T-helper 2 cell treated with Interferon-gamma antibody and Interleukin-4, amounts not matched to agents 5 μg/mL and 100 μg/mL, for 36 hours (primary cell): ENCODE data around the gene UVSSA.
A peak's percentile ranks its signal among the peaks of the same experiment; 100 is the strongest.

ENCODE experiments used
- DNase-seq: peaks from one replicate; pipeline ENCODE4 v3.0.0; 2021; ENCODE audit warnings: low spot score
- H3K27ac Mint-ChIP-seq: one replicate; pipeline ENCODE4 v1.8.0; 2021; ENCODE audit warnings: mild to moderate bottlenecking, mixed read lengths
- H3K27me3 Mint-ChIP-seq: one replicate; pipeline ENCODE4 v1.8.0; 2021; ENCODE audit warnings: low read depth, mixed read lengths
- H3K36me3 Mint-ChIP-seq: one replicate; pipeline ENCODE4 v1.8.0; 2021; ENCODE audit warnings: low read depth, mixed read lengths
- H3K4me1 Mint-ChIP-seq: one replicate; pipeline ENCODE4 v1.8.0; 2021; ENCODE audit warnings: low read depth, mixed read lengths
- H3K4me3 Mint-ChIP-seq: one replicate; pipeline ENCODE4 v1.8.0; 2022; ENCODE audit warnings: mild to moderate bottlenecking, moderate library complexity, mixed read lengths
- H3K9me3 Mint-ChIP-seq: one replicate; pipeline ENCODE4 v1.8.0; 2021; ENCODE audit warnings: mixed read lengths

Gene UVSSA, protein sequence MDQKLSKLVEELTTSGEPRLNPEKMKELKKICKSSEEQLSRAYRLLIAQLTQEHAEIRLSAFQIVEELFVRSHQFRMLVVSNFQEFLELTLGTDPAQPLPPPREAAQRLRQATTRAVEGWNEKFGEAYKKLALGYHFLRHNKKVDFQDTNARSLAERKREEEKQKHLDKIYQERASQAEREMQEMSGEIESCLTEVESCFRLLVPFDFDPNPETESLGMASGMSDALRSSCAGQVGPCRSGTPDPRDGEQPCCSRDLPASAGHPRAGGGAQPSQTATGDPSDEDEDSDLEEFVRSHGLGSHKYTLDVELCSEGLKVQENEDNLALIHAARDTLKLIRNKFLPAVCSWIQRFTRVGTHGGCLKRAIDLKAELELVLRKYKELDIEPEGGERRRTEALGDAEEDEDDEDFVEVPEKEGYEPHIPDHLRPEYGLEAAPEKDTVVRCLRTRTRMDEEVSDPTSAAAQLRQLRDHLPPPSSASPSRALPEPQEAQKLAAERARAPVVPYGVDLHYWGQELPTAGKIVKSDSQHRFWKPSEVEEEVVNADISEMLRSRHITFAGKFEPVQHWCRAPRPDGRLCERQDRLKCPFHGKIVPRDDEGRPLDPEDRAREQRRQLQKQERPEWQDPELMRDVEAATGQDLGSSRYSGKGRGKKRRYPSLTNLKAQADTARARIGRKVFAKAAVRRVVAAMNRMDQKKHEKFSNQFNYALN

DNA sequence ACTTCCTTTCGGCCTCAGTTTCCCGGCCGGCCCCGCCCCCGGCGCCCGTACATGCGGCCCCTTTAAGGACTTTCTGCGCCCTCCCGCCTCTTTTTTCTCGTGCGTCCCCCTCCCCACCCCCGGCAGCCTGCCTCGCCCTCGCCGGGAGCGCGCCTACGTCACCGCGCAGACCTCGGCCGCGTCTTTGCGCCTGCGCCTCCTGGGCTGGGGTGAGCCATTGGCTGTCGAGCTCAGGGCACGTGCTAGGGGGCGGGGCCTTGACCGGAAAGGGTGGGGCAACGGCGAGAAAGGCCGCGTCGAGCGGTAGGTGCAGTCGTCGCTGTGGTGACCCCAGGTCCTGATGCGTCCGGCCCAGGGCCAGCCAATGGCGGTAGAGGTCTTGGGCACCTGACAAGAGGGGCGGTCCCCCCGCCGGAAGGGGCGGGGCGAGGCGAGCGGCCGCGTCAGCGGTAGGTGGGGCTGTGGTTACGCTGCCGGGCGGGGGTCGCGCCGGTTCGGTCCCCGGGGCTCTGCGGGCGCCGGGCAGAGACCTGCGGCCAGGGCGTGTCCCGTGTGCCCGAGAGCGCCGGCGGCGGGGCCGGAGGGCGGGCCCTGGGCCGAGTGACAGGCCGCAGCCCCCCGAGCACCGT is at the start of gene UVSSA:
Gene UVSSA, plus strand, starts transcription at position 428 of the 629 bp plus-strand sequence. CDS start 884 bp downstream, outside the sequence.
- DNase-seq = peak; percentile 100
- Mint-ChIP-seq H3K36me3 (peaks cover 8% of the 10 kb centered on the region), H3K4me1 (peaks cover 28% of the 10 kb centered on the region), H3K9me3 (no peaks in the 10 kb centered on the region), H3K4me3 (peak within 1 kb of the TSS; percentile 99), H3K27me3 (no peaks in the 10 kb centered on the region), H3K27ac (peak within 1 kb of the TSS; percentile 98)

GRCh38 chr4:1297456-1298325 is 49.3 kb upstream of the UVSSA start:
- peaks cover 12% of the 10 kb centered on the region for H3K4me1 Mint-ChIP-seq

GRCh38 chr4:1298461-1298860 is 48.5 kb upstream of the UVSSA start:
- peaks cover 12% of the 10 kb centered on the region for H3K4me1 Mint-ChIP-seq
- no peak overlapping the region for H3K27ac Mint-ChIP-seq
- H3K36me3 Mint-ChIP-seq = peaks cover 30% of the 10 kb centered on the region

More at GRCh38 chr4:1297456-1298325, 49.3 kb upstream of the UVSSA start:
- Mint-ChIP-seq H3K4me3 (no peak overlapping the region), H3K36me3 (peaks cover 30% of the 10 kb centered on the region), H3K27ac (no peak overlapping the region), H3K9me3 (no peaks in the 10 kb centered on the region), H3K27me3 (no peaks in the 10 kb centered on the region)
- DNase-seq = no peak

GRCh38 chr4:1299301-1299860 is 47.6 kb upstream of the UVSSA start:
- no peak overlapping the region for H3K27ac Mint-ChIP-seq
- H3K4me3 Mint-ChIP-seq = no peak overlapping the region
- H3K4me1 Mint-ChIP-seq = peaks cover 12% of the 10 kb centered on the region
- H3K27me3 Mint-ChIP-seq = no peaks in the 10 kb centered on the region
- DNase-seq = no peak
- H3K36me3 Mint-ChIP-seq = peaks cover 28% of the 10 kb centered on the region
- H3K9me3 Mint-ChIP-seq = no peaks in the 10 kb centered on the region

More at GRCh38 chr4:1298461-1298860, 48.5 kb upstream of the UVSSA start:
- Mint-ChIP-seq H3K4me3 (no peak overlapping the region), H3K9me3 (no peaks in the 10 kb centered on the region), H3K27me3 (no peaks in the 10 kb centered on the region)
- no peak for DNase-seq

GRCh38 chr4:1300466-1301455 is 46.2 kb upstream of the UVSSA start:
- Mint-ChIP-seq H3K4me3 (no peak overlapping the region), H3K36me3 (peaks cover 36% of the 10 kb centered on the region), H3K9me3 (no peaks in the 10 kb centered on the region), H3K4me1 (peaks cover 16% of the 10 kb centered on the region), H3K27me3 (no peaks in the 10 kb centered on the region), H3K27ac (peak overlapping the region; percentile 34)
- DNase-seq = no peak

DNA sequence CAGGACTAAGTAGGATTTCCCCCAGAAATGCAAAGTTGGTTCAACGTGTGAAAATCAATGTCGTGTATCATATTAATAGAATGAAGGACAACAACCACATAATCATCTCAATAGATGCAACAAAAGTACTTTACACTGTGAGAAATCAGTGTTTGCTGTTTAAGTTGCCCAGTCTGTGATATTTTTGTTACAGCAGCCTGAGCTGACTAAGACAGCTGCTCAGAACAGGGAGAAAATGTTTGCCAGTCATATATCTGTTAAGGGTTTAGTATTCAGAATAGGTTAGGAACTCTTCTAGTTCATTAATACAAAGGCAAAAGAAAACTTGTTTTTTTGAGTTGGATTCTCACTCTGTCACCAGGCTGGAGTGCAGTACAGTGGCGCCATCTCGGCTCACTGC is 44.8 kb upstream of the UVSSA start:
- Mint-ChIP-seq H3K36me3 (peaks cover 38% of the 10 kb centered on the region), H3K4me1 (peaks cover 23% of the 10 kb centered on the region), H3K9me3 (no peaks in the 10 kb centered on the region), H3K4me3 (no peak overlapping the region), H3K27me3 (no peaks in the 10 kb centered on the region), H3K27ac (no peak overlapping the region)
- DNase-seq = no peak

DNA sequence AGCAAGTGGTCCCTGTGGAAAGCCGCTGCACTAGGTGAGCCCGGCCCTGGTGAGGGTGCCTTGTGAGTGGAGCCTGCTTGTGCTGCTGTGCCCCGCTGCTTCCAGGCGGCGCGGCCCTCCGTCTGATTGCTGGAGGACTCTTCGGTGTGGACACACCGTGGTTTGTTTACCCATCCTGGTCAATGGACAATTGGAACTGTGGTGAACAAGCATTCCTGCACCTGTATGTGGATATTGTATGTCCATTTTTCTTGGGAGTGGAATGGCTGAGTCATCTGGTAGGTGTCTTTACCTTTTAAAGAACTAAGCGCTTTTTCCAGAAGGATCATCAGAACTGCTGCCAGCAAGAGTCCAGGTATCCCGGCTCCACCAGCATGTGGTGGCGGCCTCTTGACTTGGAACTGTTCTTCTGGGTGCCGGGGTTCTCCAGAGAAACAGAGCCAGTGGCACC is 41.7 kb upstream of the UVSSA start:
- H3K9me3 Mint-ChIP-seq = no peaks in the 10 kb centered on the region
- peaks cover 40% of the 10 kb centered on the region for H3K4me1 Mint-ChIP-seq
- H3K27me3 Mint-ChIP-seq = no peaks in the 10 kb centered on the region
- DNase-seq = no peak
- H3K4me3 Mint-ChIP-seq = no peak overlapping the region
- no peak overlapping the region for H3K27ac Mint-ChIP-seq
- H3K36me3 Mint-ChIP-seq = peaks cover 35% of the 10 kb centered on the region

DNA sequence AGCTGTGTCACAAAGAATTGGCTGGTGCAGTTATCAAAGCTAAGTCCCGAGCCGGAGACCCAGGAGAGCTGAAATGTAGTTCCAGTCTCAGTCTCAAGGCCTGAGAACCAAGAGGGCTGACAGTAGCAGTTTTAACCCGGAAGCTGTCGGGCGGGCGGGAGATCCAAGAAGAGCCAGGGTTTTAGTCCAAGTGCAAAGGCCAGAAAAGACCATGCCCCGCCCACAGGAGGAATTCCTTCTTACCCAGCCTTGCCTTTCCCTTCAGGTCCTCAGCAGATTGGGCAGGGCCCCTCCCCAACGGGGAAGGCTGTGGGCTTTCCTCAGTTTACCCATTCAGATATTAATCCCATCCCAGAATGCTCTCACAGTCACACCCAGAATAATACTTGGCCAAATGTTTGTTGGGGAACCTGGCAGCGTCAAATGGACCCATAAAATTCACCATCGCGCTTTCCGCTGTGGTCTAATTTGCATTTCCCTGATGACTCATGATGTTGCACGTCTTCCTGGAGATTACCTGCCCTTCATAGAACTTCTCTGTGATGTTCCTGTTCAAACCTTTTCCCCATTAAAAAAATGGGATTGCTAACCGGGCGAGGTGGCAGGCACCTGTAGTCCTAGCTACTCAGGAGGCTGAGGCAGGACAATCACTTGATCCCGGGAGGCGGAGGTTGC is 41.1 kb upstream of the UVSSA start:
- no peak for DNase-seq
- H3K9me3 Mint-ChIP-seq = no peaks in the 10 kb centered on the region
- H3K36me3 Mint-ChIP-seq = peaks cover 31% of the 10 kb centered on the region
- no peaks in the 10 kb centered on the region for H3K27me3 Mint-ChIP-seq
- H3K27ac Mint-ChIP-seq = no peak overlapping the region
- peaks cover 41% of the 10 kb centered on the region for H3K4me1 Mint-ChIP-seq
- H3K4me3 Mint-ChIP-seq = peak overlapping the region; percentile 55

DNA sequence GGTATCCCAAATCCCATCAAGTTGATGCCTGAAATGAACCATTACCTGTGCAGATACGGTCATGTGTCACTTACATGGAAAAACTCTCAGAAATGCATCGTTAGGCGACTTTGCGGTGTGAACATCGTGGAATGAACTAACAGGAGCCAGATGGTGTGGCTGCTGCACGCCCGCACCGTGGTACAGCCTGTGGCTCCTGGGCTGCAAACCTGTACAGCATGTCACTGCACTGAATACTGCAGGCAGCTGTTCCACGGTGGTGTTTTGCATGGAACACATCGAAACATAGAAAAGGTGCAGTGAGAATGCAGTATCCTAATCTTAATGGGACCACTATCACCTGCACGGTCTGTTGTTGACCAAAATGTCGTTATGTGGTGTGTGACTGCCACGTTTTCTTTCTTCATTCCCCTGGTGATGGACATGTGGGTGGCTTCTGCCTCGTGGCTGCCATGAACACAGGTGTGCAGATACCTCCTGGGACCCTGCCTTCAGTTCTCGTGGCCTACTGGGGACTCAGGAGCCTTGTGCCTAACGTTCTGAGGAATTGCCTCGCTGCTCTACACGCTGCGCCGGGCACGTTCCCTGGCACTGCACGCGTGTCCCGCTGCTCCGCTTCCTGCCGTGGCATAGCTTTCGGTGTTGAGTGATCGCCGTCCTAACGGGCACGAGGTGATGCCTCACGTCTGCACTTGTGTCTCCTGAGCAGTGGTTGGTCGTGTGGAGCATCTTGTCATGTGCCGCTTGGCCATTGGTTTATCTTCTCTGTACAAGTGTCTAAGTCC is 38.9 kb upstream of the UVSSA start:
- H3K36me3 Mint-ChIP-seq = peaks cover 29% of the 10 kb centered on the region
- no peak overlapping the region for H3K4me3 Mint-ChIP-seq
- H3K27ac Mint-ChIP-seq = no peak overlapping the region
- DNase-seq = no peak
- no peaks in the 10 kb centered on the region for H3K27me3 Mint-ChIP-seq
- H3K9me3 Mint-ChIP-seq = no peaks in the 10 kb centered on the region
- peaks cover 42% of the 10 kb centered on the region for H3K4me1 Mint-ChIP-seq

DNA sequence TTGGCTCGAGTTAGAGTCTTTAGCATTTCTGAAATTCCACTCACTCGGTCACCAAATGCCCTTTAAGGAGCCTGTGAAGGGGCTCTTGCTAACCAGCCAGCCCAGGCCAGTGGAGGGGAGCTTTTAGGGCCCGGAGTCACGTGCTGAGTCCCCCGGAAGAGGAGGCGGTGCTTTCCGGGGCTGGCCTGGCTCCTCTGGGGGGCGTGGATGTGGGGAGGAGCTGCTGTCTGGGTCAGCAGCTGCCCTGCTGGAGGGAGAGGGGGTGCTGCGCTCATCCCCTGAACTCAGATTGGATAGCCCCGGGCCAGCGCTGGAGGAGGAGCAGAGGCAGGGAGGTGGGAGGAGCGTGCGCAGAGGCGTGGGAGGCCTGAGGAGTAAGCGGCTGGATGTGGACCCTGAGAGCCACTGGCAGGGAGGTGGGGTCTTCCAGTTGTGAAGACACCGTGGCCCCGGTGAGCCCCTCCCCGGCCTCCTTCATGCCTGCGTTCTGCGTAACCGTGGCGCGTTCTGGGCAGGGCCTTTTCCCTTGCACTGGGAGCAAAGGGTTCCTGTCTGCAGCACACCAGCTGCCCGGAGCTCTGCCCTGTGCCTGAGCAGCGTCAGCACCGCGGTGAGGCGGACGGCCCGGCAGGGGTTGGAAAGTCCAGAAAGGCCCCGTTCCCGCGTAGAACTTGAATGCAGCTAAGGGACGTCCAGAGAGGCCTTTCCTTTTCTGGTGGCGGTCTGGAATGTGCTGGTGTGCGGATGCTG is 37.6 kb upstream of the UVSSA start:
- H3K4me3 Mint-ChIP-seq = peak overlapping the region; percentile 71
- no peaks in the 10 kb centered on the region for H3K9me3 Mint-ChIP-seq
- H3K36me3 Mint-ChIP-seq = peaks cover 38% of the 10 kb centered on the region

More for the DNA sequence above, 37.6 kb upstream of the UVSSA start:
- Mint-ChIP-seq H3K4me1 (peaks cover 42% of the 10 kb centered on the region), H3K27ac (peak overlapping the region; percentile 49), H3K27me3 (no peaks in the 10 kb centered on the region)
- DNase-seq = peak; percentile 43
